Psoas muscle (tissue), 8 donors: ENCODE results near the gene EMX1. TPM values are rescaled to one million over a fixed set of nuclear protein-coding genes. Genes with fewer than 3 reads are reported as not detected.

Source experiments
- ATAC-seq, 4 donors: fragments of 200-7000 bp; cut with Tn5 transposase; one replicate each; pipeline ENCODE4 v1.9.1; 2020; ENCODE audit warnings: moderate library complexity in 3 of 4, mild to moderate bottlenecking in 2 of 4
- DNase-seq, 2 donors: peaks; one replicate each; pipeline ENCODE4 v3.0.0-alpha.2; 2020
- H3K27ac ChIP-seq: fragments of 200-600 bp; one replicate; pipeline ENCODE4 v1.8.0; 2022
- H3K27me3 ChIP-seq, 3 donors: fragments of 200-600 bp in 1 of 3; one replicate each; pipeline versions ENCODE4 v1.6.1 to v1.8.0; 2013 to 2022; ENCODE audit warnings: low read length in 2 of 3, mild to moderate bottlenecking in 2 of 3, moderate library complexity in 1 of 3; ENCODE audit not compliant: insufficient read depth in 3 of 3
- H3K36me3 ChIP-seq, 2 donors: fragments of 200-600 bp in 1 of 2; one replicate each; pipeline versions ENCODE4 v1.6.1 to v1.8.0; 2013 to 2022; ENCODE audit warnings: low read depth in 1 of 2, mild to moderate bottlenecking in 1 of 2, moderate library complexity in 1 of 2; ENCODE audit not compliant: insufficient read depth in 1 of 2
- H3K4me1 ChIP-seq: fragments of 200-600 bp; one replicate; pipeline ENCODE4 v1.8.0; 2022
- H3K4me3 ChIP-seq: fragments of 200-600 bp; one replicate; pipeline ENCODE4 v1.8.0; 2022; ENCODE audit warnings: mild to moderate bottlenecking
- H3K9me3 ChIP-seq: fragments of 200-600 bp; one replicate; pipeline ENCODE4 v1.8.0; 2022
- WGBS, 3 donors: extraction: QIAGEN DNeasy Blood & Tissue Kit; methylation state at CpG; one replicate each; pipeline versions ENCODE4 v1.1.6 to v1.1.7; 2013; 5-methylcytosine and 5-hydroxymethylcytosine counted together
- intact Hi-C, 2 donors: fragments of 100-400 bp; cut with DNase I; formaldehyde crosslinking; loops; one replicate each; pipeline versions ENCODE4 v1.11.0 to v1.14.2; 2022
- polyA plus RNA-seq, 3 donors: library from polyadenylated mRNA; stranded (reverse); fragments of 200-250 nt; gene quantifications; one replicate each; pipeline ENCODE4 v1.2.3, GENCODE V29; 2013
- total RNA-seq, 4 donors: library from RNA; stranded (reverse); fragmentation: NEBNext Ultra II Directional in 2 of 4; extraction: Animal tissue kit (Norgen Biotek cat#: 25700) in 2 of 4; gene quantifications; one replicate each; pipeline versions ENCODE4 v1.2.1 to v1.2.4, GENCODE V29; 2021 to 2023
- TF ChIP-seq, protein P1 (sequence below): fragments of 200-600 bp; IDR thresholded peaks from one replicate; pipeline ENCODE4 v1.8.0; 2022; ENCODE audit warnings: antibody characterized with exemption
- donor health status: healthy with polysubstance abuse.
- donor health status: DM: no; HTN: no; CAD: no; lungs with moderate emphysema.
- donor health status: Bipolar disorder and iron deficiency.
- donor health status: healthy.
- donor health status: DM: yes; HTN: yes; CAD: no.
- donor health status: DM: no; HTN: no; CAD: no.
- donor health status: DM: no; HTN: no; CAD: no.
- donor health status: DM: yes; HTN: yes; CAD: no.

Gene EMX1
- total and polyA plus RNA-seq, 7 donors = 0.01 TPM; not detected in 6

DNA sequence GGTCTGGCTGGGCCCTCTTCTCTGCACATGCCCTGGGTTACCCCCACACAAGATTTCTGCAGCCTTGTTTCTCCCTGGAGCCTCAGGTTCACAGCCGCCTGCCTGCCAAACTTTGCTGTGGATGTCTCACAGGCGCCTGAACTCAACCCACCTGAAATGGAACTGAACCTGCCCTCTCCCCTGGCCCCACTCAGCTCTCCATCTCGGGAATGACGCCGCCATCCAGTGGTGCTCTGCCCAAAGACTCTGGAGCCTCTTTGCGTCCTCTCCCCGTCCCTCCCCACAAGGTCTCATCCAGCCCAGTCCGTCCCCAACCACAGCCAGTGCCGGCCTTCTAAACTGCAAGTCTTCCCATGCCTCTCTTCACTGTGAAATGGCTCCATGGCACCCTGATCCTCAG is 29.1 kb downstream of the EMX1 start:
- DNase-seq (no peak), ATAC-seq (no peak)
- intact Hi-C loops = no loop called here
- WGBS, 3 donors = 88 to 92% (median 92%) methylated on average over 9 of the region's 9 CpGs
- Histone ChIP-seq H3K4me3 (no peak overlapping the region), H3K36me3 (peaks cover 0 to 18% of the 10 kb centered on the region in 2 donors), H3K27ac (no peak overlapping the region), H3K27me3 (no peaks in the 10 kb centered on the region), H3K4me1 (no peaks in the 10 kb centered on the region), H3K9me3 (no peaks in the 10 kb centered on the region)
- TF ChIP-seq, protein P1, sequence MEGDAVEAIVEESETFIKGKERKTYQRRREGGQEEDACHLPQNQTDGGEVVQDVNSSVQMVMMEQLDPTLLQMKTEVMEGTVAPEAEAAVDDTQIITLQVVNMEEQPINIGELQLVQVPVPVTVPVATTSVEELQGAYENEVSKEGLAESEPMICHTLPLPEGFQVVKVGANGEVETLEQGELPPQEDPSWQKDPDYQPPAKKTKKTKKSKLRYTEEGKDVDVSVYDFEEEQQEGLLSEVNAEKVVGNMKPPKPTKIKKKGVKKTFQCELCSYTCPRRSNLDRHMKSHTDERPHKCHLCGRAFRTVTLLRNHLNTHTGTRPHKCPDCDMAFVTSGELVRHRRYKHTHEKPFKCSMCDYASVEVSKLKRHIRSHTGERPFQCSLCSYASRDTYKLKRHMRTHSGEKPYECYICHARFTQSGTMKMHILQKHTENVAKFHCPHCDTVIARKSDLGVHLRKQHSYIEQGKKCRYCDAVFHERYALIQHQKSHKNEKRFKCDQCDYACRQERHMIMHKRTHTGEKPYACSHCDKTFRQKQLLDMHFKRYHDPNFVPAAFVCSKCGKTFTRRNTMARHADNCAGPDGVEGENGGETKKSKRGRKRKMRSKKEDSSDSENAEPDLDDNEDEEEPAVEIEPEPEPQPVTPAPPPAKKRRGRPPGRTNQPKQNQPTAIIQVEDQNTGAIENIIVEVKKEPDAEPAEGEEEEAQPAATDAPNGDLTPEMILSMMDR = no peak

DNA sequence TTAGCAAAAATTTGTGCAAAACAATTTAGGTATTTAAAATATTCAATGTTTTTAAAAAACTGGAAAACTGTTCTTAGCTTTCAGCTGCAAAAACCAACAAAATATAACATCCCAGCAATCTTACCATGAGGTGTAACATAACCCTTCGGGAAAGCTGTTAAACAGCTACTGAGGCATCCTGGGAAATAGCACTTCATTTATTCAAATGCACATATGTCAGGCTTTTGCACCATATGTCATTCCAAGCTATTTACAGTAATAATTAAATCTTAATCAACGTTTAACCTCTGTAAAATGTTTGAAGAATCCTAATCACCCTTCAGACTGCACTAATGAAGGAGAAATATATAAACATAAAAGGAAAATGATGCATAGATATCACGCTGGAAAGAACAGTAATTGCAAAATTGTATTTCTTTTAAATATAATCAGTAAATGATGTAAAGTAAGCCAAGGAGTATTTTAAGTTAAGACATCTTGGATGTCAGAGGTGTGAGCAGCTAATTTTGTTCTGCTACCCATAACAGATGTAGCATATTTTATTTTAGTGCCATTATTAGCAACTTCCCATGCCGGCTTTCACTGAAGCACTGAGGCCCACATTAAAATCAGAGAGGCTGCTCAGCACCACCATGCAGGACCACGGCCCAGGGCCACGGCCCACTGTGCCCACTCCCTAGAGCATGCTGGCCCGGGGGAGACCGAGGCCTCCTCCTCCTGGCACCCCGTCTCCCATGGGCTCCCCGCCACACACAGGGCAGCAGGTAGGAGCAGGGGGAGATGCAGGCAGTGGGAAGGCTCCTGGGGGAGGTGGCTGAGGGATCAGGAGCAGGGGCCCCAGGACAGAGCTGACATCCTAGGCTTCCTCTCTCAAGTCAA is 30.9 kb downstream of the EMX1 start:
- intact Hi-C loops = no loop called here
- Histone ChIP-seq H3K4me1 (no peaks in the 10 kb centered on the region), H3K27me3 (no peaks in the 10 kb centered on the region), H3K9me3 (no peaks in the 10 kb centered on the region), H3K4me3 (no peak overlapping the region), H3K36me3 (peaks cover 0 to 18% of the 10 kb centered on the region in 2 donors), H3K27ac (no peak overlapping the region)
- 90 to 94% (median 92%) methylated on average over 10 of the region's 10 CpGs for WGBS, 3 donors
- TF ChIP-seq, protein P1 = no peak
- no peak for ATAC-seq
- DNase-seq = no peak

DNA sequence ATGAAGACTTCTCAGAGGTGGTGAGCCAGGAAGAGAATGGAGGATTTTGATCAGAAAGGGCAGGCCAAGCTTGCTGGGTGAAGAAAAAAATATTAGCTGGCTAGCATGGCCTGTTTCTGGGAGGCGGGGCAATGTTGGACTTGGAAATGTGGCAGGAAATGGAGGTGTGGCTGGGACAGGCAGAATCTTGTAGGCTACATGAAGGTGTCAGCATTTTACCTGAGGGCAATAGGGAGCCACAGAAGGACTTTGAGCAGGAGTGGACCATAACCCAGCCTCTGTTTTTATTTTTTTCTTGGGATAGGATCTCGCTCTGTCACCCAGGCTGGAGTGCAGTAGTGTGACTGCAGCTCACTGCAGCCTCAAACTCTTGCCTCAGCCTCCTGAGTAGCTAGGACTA is 31.7 kb downstream of the EMX1 start:
- Histone ChIP-seq H3K4me3 (no peak overlapping the region), H3K9me3 (no peaks in the 10 kb centered on the region), H3K36me3 (peaks cover 0 to 10% of the 10 kb centered on the region in 2 donors), H3K27ac (no peak overlapping the region), H3K4me1 (no peaks in the 10 kb centered on the region), H3K27me3 (no peaks in the 10 kb centered on the region)
- ATAC-seq (no peak), DNase-seq (no peak)
- WGBS, 3 donors = 96 to 97% (median 97%) methylated on average over 2 of the region's 2 CpGs
- intact Hi-C loops = no loop called here
- TF ChIP-seq, protein P1 = no peak

DNA sequence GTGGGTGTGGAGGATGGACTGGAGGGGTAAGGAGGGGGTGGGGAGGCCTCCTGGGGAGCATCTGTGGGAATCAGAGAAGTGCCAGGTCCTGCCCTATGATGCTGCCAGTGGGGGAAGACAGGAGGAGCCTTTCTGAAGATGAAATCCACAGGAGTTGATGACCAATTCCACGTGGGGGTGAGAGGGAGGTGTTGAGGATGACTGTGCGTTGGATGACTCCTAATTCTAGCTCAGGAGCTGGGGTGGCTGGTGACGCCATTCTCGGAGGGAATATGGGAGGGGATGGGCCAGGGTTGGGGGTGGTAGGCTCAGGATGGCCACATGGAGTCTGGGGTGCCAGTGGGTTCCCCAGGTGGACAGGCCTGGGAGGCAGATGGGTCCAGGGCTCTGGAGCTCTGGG is 32.3 kb downstream of the EMX1 start:
- ATAC-seq = no peak
- 84 to 88% (median 88%) methylated on average over 4 of the region's 4 CpGs for WGBS, 3 donors
- no peak for DNase-seq

More for the DNA sequence above, 32.3 kb downstream of the EMX1 start:
- Histone ChIP-seq H3K9me3 (no peaks in the 10 kb centered on the region), H3K36me3 (peaks cover 0 to 6% of the 10 kb centered on the region in 2 donors), H3K4me1 (no peaks in the 10 kb centered on the region), H3K27ac (no peak overlapping the region), H3K27me3 (no peaks in the 10 kb centered on the region), H3K4me3 (no peak overlapping the region)
- TF ChIP-seq, protein P1 = no peak
- intact Hi-C loops = no loop called here
